ENCODE measurements around the gene SNCAIP. TPM values are rescaled to one million over a fixed set of nuclear protein-coding genes. Genes with fewer than 3 reads are reported as not detected.
"Not testable (repeated sequence)": the region's sequence is repeated elsewhere in the genome, so short reads cannot be mapped to it uniquely, and the experiment has no call there.

The SNCAIP gene
- total RNA-seq, 1 experiment from 2014 or later, result not detected

- no peak for DNase-seq
- no peaks in the 10 kb centered on the region for H3K9me3 ChIP-seq
- 0 out of 2 replicates have a peak, but pooled peaks cover 9% of the 10 kb centered on the region for H3K27me3 ChIP-seq
- no peaks in the 10 kb centered on the region for H3K36me3 ChIP-seq
- no peak overlapping the region for H3K4me3 ChIP-seq
Measured at GRCh38 chr5:122369253-122369815, 57.3 kb downstream of the SNCAIP start.

- H3K36me3 ChIP-seq, result no peaks in the 10 kb centered on the region
- no peaks in the 10 kb centered on the region for H3K9me3 ChIP-seq
- 0 out of 2 replicates have a peak, but pooled peaks cover 9% of the 10 kb centered on the region for H3K27me3 ChIP-seq
- DNase-seq, result no peak
- no peak overlapping the region for H3K4me3 ChIP-seq
Measured at GRCh38 chr5:122371511-122372151, 59.6 kb downstream of the SNCAIP start.

GRCh38 chr5:122374110-122374509 lies 62.1 kb downstream of the SNCAIP start:
- H3K4me3 ChIP-seq, result no peak overlapping the region
- H3K9me3 ChIP-seq, result no peaks in the 10 kb centered on the region
- DNase-seq, result no peak
- 0 out of 2 replicates have a peak, but pooled peaks cover 6% of the 10 kb centered on the region for H3K27me3 ChIP-seq
- H3K36me3 ChIP-seq, result no peaks in the 10 kb centered on the region

GRCh38 chr5:122375801-122376200 lies 63.8 kb downstream of the SNCAIP start:
- no peaks in the 10 kb centered on the region for H3K36me3 ChIP-seq
- DNase-seq, result no peak
- no peaks in the 10 kb centered on the region for H3K9me3 ChIP-seq
- no peak overlapping the region for H3K4me3 ChIP-seq
- 0 out of 2 replicates have a peak, but pooled peaks cover 5% of the 10 kb centered on the region for H3K27me3 ChIP-seq

- DNase-seq, result no peak
- Histone ChIP-seq H3K9me3 (no peaks in the 10 kb centered on the region), H3K27me3 (0 out of 2 replicates have a peak, but pooled peaks cover 5% of the 10 kb centered on the region), H3K4me3 (no peak overlapping the region), H3K36me3 (no peaks in the 10 kb centered on the region)
Measured at GRCh38 chr5:122376250-122376649, 64.2 kb downstream of the SNCAIP start.

GRCh38 chr5:122377026-122377425 lies 65.0 kb downstream of the SNCAIP start:
- DNase-seq, result no peak
- H3K4me3 ChIP-seq, result no peak overlapping the region
- H3K9me3 ChIP-seq, result no peaks in the 10 kb centered on the region
- H3K27me3 ChIP-seq, result 0 out of 2 replicates have a peak, but pooled peaks cover 5% of the 10 kb centered on the region
- no peaks in the 10 kb centered on the region for H3K36me3 ChIP-seq

- DNase-seq, H3K27me3 ChIP-seq, H3K36me3 ChIP-seq, H3K9me3 ChIP-seq, H3K4me3 ChIP-seq: not testable (repeated sequence)
Measured at GRCh38 chr5:122382938-122383337, 70.9 kb downstream of the SNCAIP start.

- H3K9me3 ChIP-seq, result no peaks in the 10 kb centered on the region
- no peak for DNase-seq
- H3K27me3 ChIP-seq, result no peaks in the 10 kb centered on the region
Measured at GRCh38 chr5:122384739-122385235, 72.8 kb downstream of the SNCAIP start.

GRCh38 chr5:122385286-122385685 lies 73.2 kb downstream of the SNCAIP start:
- no peaks in the 10 kb centered on the region for H3K27me3 ChIP-seq
- no peak overlapping the region for H3K4me3 ChIP-seq
- no peak for DNase-seq
- no peaks in the 10 kb centered on the region for H3K36me3 ChIP-seq
- H3K9me3 ChIP-seq, result no peaks in the 10 kb centered on the region

More at GRCh38 chr5:122384739-122385235, 72.8 kb downstream of the SNCAIP start:
- no peak overlapping the region for H3K4me3 ChIP-seq
- H3K36me3 ChIP-seq, result no peaks in the 10 kb centered on the region

GRCh38 chr5:122385808-122386207 lies 73.8 kb downstream of the SNCAIP start:
- Histone ChIP-seq H3K27me3 (no peaks in the 10 kb centered on the region), H3K9me3 (no peaks in the 10 kb centered on the region), H3K36me3 (no peaks in the 10 kb centered on the region), H3K4me3 (no peak overlapping the region)
- no peak for DNase-seq

- Histone ChIP-seq H3K36me3 (no peaks in the 10 kb centered on the region), H3K9me3 (no peaks in the 10 kb centered on the region), H3K4me3 (no peak overlapping the region), H3K27me3 (no peaks in the 10 kb centered on the region)
- no peak for DNase-seq
Measured at GRCh38 chr5:122390154-122390553, 78.1 kb downstream of the SNCAIP start.

GRCh38 chr5:122390694-122391093 lies 78.7 kb downstream of the SNCAIP start:
- Histone ChIP-seq H3K4me3 (no peak overlapping the region), H3K36me3 (no peaks in the 10 kb centered on the region), H3K27me3 (no peaks in the 10 kb centered on the region), H3K9me3 (no peaks in the 10 kb centered on the region)
- DNase-seq, result no peak

- no peaks in the 10 kb centered on the region for H3K9me3 ChIP-seq
- no peaks in the 10 kb centered on the region for H3K36me3 ChIP-seq
- no peaks in the 10 kb centered on the region for H3K27me3 ChIP-seq
- no peak for DNase-seq
- H3K4me3 ChIP-seq, result no peak overlapping the region
Measured at GRCh38 chr5:122391621-122392020, 79.6 kb downstream of the SNCAIP start.

GRCh38 chr5:122392224-122392623 lies 80.2 kb downstream of the SNCAIP start:
- Histone ChIP-seq H3K9me3 (no peaks in the 10 kb centered on the region), H3K36me3 (no peaks in the 10 kb centered on the region), H3K27me3 (no peaks in the 10 kb centered on the region), H3K4me3 (no peak overlapping the region)
- DNase-seq, result no peak

- no peak for DNase-seq
- Histone ChIP-seq H3K9me3 (no peaks in the 10 kb centered on the region), H3K27me3 (no peaks in the 10 kb centered on the region), H3K4me3 (no peak overlapping the region), H3K36me3 (no peaks in the 10 kb centered on the region)
Measured at GRCh38 chr5:122392824-122393223, 80.8 kb downstream of the SNCAIP start.

GRCh38 chr5:122394284-122394930 lies 82.4 kb downstream of the SNCAIP start:
- DNase-seq, result no peak
- Histone ChIP-seq H3K9me3 (no peaks in the 10 kb centered on the region), H3K27me3 (no peaks in the 10 kb centered on the region), H3K36me3 (no peaks in the 10 kb centered on the region), H3K4me3 (no peak overlapping the region)

GRCh38 chr5:122398016-122398415 lies 86.0 kb downstream of the SNCAIP start:
- Histone ChIP-seq H3K27me3 (no peaks in the 10 kb centered on the region; the same call in 1 of the 2 replicates), H3K4me3 (no peak overlapping the region), H3K36me3 (no peaks in the 10 kb centered on the region), H3K9me3 (no peaks in the 10 kb centered on the region)
- DNase-seq, result no peak

Measured in MG63 (cell line).